ENCODE data around the gene TSPAN3. TPM values are rescaled to one million over a fixed set of nuclear protein-coding genes. Genes with fewer than 3 reads are reported as not detected.

The TSPAN3 gene
- total RNA-seq, 1 donor from 2014 or later = 359 TPM

- H3K4me1 ChIP-seq = peaks cover 6% of the 10 kb centered on the region
- no peaks in the 10 kb centered on the region for H3K9me3 ChIP-seq
- TF ChIP-seq CTCF (IDR thresholded peaks at IDR 0.05) = no peak
- ATAC-seq (no peak), DNase-seq (no peak)
- H3K27me3 ChIP-seq = no peaks in the 10 kb centered on the region
- no peaks in the 10 kb centered on the region for H3K36me3 ChIP-seq
- no peak overlapping the region for H3K4me3 ChIP-seq
- intact Hi-C loops (cut with DNase I) = no loop called here
- no peak overlapping the region for H3K27ac ChIP-seq
Measured at GRCh38 chr15:77074350-77074749, 3.4 kb upstream of the TSPAN3 start.

GRCh38 chr15:77071305-77072223 lies 655 bp upstream of the TSPAN3 start:
- no peaks in the 10 kb centered on the region for H3K36me3 ChIP-seq
- no peaks in the 10 kb centered on the region for H3K9me3 ChIP-seq
- H3K27me3 ChIP-seq = no peaks in the 10 kb centered on the region
- ATAC-seq = no peak
- TF ChIP-seq CTCF (IDR thresholded peaks at IDR 0.05) = no peak
- intact Hi-C loops (cut with DNase I) = no loop called here
- peak overlapping the region; percentile 81 for H3K4me3 ChIP-seq
- DNase-seq = no peak
- peaks cover 30% of the 10 kb centered on the region for H3K4me1 ChIP-seq
- peak overlapping the region; percentile 92 for H3K27ac ChIP-seq

DNA sequence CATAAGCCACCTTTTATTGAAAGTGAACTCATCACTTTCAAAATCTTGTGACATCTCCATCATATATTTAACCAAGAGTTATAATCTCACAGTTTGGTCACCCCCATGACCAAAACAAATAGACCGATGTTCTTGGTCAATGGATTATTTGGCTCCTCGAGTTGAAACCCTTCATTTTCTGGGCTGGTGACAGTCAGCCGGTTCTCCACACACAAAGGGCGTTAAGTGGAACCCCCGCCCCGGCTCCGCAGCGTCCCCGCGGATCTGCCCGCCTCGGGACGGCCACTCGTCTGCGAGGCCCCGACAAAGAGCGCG lies 772 bp downstream of the TSPAN3 start:
- no peaks in the 10 kb centered on the region for H3K27me3 ChIP-seq
- no peak for DNase-seq
- H3K36me3 ChIP-seq = no peaks in the 10 kb centered on the region
- peak overlapping the region; percentile 92 for H3K27ac ChIP-seq
- peak overlapping the region; percentile 81 for H3K4me3 ChIP-seq
- peaks cover 42% of the 10 kb centered on the region for H3K4me1 ChIP-seq
- intact Hi-C loops (cut with DNase I) = no loop called here
- no peak for TF ChIP-seq CTCF (IDR thresholded peaks at IDR 0.05)
- H3K9me3 ChIP-seq = no peaks in the 10 kb centered on the region
- ATAC-seq = no peak

GRCh38 chr15:77069521-77070121 lies 1.3 kb downstream of the TSPAN3 start:
- H3K9me3 ChIP-seq = no peaks in the 10 kb centered on the region

DNA sequence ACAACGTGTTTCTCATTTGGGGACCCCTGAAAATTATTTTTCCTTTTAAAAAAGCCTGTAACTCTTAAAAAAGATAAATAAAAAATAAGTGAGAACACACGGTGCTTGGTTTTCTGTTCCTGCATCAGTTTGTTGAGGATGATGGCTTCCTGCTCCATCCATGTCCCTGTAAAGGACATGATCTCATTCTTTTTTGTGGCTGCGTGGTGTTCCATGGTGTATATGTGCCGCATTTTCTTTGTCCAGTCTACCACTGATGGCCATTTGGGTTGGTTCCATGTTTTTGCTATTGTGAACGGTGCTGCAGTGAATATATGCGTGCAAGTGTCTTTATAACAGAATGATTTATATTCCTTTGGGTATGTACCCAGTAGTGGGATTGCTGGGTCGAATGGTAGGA lies 2.3 kb downstream of the TSPAN3 start:
- Histone ChIP-seq H3K4me3 (peak overlapping the region; percentile 81), H3K4me1 (peaks cover 56% of the 10 kb centered on the region), H3K9me3 (no peaks in the 10 kb centered on the region), H3K36me3 (no peaks in the 10 kb centered on the region), H3K27ac (peak overlapping the region; percentile 92), H3K27me3 (no peaks in the 10 kb centered on the region)
- ATAC-seq = no peak
- intact Hi-C loops (cut with DNase I) = no loop called here
- DNase-seq = no peak
- TF ChIP-seq CTCF (IDR thresholded peaks at IDR 0.05) = no peak

More at GRCh38 chr15:77069521-77070121, 1.3 kb downstream of the TSPAN3 start:
- Histone ChIP-seq H3K4me1 (peaks cover 47% of the 10 kb centered on the region), H3K4me3 (peak overlapping the region; percentile 81), H3K27ac (peak overlapping the region; percentile 92), H3K36me3 (no peaks in the 10 kb centered on the region), H3K27me3 (no peaks in the 10 kb centered on the region)
- TF ChIP-seq CTCF (IDR thresholded peaks at IDR 0.05) = no peak
- ATAC-seq (peak; percentile 73), DNase-seq (peak; percentile 68)
- intact Hi-C loops (cut with DNase I) = no loop called here

Data from upper lobe of right lung (tissue), 1 donor.